Mucosa of descending colon (tissue), 3 donors: ENCODE data around the gene NTSR1. TPM values are rescaled to one million over a fixed set of nuclear protein-coding genes. Genes with fewer than 3 reads are reported as not detected.

ENCODE experiments used
- ATAC-seq: fragments of 200-7000 bp; cut with Tn5 transposase; one replicate; pipeline ENCODE4 v1.9.1; 2020; ENCODE audit warnings: mild to moderate bottlenecking, moderate library complexity
- DNase-seq, 3 donors: peaks; one replicate each; pipeline ENCODE4 v3.0.0-alpha.2; 2020
- H3K36me3 ChIP-seq: fragments of 200-600 bp; one replicate; pipeline ENCODE4 v1.8.0; 2021; ENCODE audit warnings: low read depth, mild to moderate bottlenecking
- H3K4me1 ChIP-seq: fragments of 200-600 bp; one replicate; pipeline ENCODE4 v1.8.0; 2021; ENCODE audit warnings: low read depth, mild to moderate bottlenecking
- H3K4me3 ChIP-seq: fragments of 200-600 bp; one replicate; pipeline ENCODE4 v1.8.0; 2021; ENCODE audit warnings: mild to moderate bottlenecking
- H3K9me3 ChIP-seq: fragments of 200-600 bp; one replicate; pipeline ENCODE4 v1.8.0; 2021; ENCODE audit warnings: mild to moderate bottlenecking
- CTCF ChIP-seq: fragments of 200-600 bp; IDR thresholded peaks from one replicate; pipeline ENCODE4 v1.8.0; 2022; ENCODE audit warnings: antibody characterized with exemption, mild to moderate bottlenecking
- intact Hi-C, 2 donors: fragments of 100-400 bp; cut with DNase I in 1 of 2; cut with micrococcal nuclease in 1 of 2; formaldehyde crosslinking; loops; one replicate each; pipeline versions ENCODE4 v1.11.0 to v1.11.1; 2022; cut with DNase I, micrococcal nuclease
- total RNA-seq, 3 donors: library from RNA; stranded (reverse); fragmentation: NEBNext Ultra II Directional in 2 of 3; extraction: Animal tissue kit (Norgen Biotek cat#: 25700) in 2 of 3; gene quantifications; one replicate each; pipeline versions ENCODE4 v1.2.1 to v1.2.4, GENCODE V29; 2021 to 2023
- donor health status: DM: no; HTN: no; CAD: no; lungs with moderate emphysema.
- donor health status: DM: no; HTN: no; CAD: no.
- donor health status: DM: no; HTN: yes; CAD: no.

Gene NTSR1
- total RNA-seq, 3 donors from 2014 or later: 0.31 to 22.1 TPM; not detected in 1

GRCh38 chr20:62662422-62662821, 46.2 kb upstream of the NTSR1 start:
- no peak for DNase-seq
- no peaks in the 10 kb centered on the region for H3K36me3 ChIP-seq
- no peak overlapping the region for H3K4me3 ChIP-seq
- no peaks in the 10 kb centered on the region for H3K9me3 ChIP-seq
- intact Hi-C loops: no loop called here
- ATAC-seq: no peak
- peaks cover 9% of the 10 kb centered on the region for H3K4me1 ChIP-seq
- TF ChIP-seq CTCF: no peak

GRCh38 chr20:62663145-62664018, 45.3 kb upstream of the NTSR1 start:
- no peak for ATAC-seq
- peak in 1 of 3 donors; percentile 24 for DNase-seq
- no peaks in the 10 kb centered on the region for H3K36me3 ChIP-seq
- TF ChIP-seq CTCF: no peak
- no peaks in the 10 kb centered on the region for H3K9me3 ChIP-seq
- intact Hi-C loops: no loop called here
- H3K4me1 ChIP-seq: peaks cover 15% of the 10 kb centered on the region
- no peak overlapping the region for H3K4me3 ChIP-seq

DNA sequence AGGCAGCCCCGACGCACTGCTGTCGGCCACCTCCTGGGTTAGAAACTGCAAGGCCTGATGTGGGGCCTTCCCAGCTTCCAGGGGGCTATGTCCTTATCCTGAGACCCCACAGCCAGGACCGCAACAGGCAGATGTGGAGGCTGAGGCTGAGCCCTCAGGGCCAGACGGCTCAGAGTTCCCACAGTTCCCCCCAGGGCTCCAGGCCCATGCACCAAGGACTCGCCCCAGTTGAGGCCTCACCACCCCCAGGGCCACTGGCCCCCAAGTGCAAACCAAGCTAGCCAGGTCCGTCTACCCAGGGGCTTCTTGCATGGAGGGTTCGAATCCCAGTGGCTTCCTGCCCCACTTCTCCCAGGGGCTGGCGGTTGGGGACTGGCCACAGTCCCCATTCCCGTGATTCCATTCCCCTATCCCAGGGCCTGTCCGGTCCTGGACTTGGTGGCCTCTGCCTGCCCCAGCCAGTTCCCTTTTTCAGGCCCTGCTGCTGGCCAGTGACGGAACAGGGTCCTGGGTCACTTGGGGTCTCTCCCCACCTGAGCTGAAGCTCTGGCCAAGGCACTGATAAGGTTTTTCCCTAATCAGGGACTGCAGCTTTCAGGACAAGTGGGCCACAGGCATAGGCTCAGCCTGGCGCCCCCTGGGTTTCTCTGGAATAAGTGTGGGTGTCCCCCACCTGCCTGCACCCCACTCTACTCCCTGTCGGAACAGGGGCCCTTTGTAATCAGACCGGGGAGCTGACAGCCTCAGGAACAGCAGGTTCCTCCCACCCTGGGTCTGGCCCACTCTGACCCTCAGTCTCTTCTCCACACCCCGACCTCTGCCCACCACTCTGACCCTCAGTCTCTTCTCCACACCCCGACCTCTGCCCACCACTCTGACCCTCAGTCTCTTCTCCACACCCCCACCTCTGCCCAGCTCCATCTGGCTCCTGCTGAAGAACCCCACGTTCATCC, 44.3 kb upstream of the NTSR1 start:
- no peaks in the 10 kb centered on the region for H3K36me3 ChIP-seq
- no peaks in the 10 kb centered on the region for H3K9me3 ChIP-seq
- ATAC-seq (no peak), DNase-seq (no peak)
- TF ChIP-seq CTCF: no peak
- intact Hi-C loops: no loop called here
- H3K4me3 ChIP-seq: no peak overlapping the region
- peaks cover 15% of the 10 kb centered on the region for H3K4me1 ChIP-seq

DNA sequence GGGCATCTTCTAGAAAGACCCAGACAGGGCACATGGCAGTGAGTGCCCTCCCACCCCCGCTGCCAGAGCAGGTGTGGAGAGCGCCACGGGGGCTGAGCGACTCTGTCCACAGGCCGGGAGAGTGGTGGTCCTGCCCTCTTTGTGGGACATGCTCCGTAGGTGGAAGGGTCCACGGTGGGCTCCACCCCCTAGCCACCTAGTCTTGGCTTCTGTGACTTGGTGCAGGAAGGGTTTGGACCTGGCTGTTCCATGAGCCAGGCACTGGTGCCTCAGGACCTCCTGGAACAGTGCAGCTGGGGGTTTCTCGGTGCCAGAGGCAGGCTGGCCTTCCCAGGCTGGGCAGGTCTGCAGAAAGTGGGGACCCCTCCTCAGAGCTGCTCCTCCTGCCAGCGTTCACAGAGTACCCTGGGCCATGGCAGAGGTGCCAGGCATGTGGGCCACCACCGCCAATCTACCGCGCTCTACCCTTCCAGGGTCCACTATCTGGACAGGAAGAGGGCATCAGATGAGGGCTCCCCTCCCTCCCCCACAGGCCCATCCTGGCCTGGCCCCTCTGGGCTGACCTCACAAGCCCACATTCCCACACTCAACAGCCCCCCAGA, 43.4 kb upstream of the NTSR1 start:
- peaks cover 15% of the 10 kb centered on the region for H3K4me1 ChIP-seq
- TF ChIP-seq CTCF: no peak
- H3K4me3 ChIP-seq: no peak overlapping the region
- no peaks in the 10 kb centered on the region for H3K9me3 ChIP-seq
- ATAC-seq: no peak
- no peaks in the 10 kb centered on the region for H3K36me3 ChIP-seq
- DNase-seq: no peak
- intact Hi-C loops: loop anchor here in 1 of 2 donors (5.0 kb wide), 1 partner anchor 127 kb away; no protein-coding TSS in a partner anchor
